COLO668 (cell line): ENCODE results near the gene CAPN2.

Source experiments
- DNase-seq: peaks from one replicate; lab custom pipeline; 2025; ENCODE audit not compliant: unreplicated experiment; lab: John Stamatoyannopoulos, UW

CAPN2 gene

DNA sequence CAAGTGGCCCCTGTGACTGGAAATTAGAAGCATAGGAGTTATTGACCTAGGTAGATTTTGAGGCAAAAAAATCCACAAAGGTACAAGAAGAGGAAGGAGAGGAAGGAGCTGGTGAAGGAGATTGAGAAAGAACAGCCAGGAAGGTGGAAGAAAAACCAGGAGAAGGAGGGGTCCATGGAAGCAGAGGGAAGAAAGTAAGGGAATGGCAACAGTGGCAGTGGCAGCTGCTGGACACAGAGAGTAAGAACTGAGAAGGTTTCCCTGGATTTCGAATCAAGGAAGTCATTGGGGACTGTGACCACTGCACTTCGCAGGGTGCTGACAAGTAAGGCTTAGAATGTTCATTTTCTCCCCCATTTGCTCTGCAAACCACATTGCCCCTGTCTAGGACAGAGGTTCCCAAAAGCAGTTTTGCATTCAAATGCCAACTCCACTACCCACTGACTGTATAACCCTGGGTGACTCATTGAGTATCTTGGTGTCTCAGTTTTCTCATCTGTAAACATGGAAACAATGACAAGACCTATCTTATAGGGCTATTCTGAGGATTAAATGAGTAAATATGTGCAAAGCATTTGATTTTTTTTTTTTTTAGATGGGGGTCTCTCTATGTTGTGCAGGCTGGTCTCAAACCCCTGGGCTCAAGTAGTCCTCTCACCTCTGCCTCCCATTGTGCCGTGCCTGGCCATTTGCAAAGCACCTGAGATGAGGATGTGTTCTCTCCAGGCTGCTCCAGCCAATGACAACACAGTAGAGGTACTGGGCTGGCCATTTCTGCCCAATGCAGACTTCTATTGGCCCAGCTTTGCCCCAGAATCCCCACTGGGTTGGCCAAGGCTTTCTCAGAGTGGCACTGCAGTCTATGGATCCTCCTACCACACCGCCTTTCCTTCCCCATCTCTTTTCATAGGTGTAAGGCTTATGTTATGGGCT is 9.3 kb upstream of the CAPN2 start:
- no peak for DNase-seq

GRCh38 chr1:223703668-223704013 is 8.7 kb upstream of the CAPN2 start:
- no peak for DNase-seq

DNA sequence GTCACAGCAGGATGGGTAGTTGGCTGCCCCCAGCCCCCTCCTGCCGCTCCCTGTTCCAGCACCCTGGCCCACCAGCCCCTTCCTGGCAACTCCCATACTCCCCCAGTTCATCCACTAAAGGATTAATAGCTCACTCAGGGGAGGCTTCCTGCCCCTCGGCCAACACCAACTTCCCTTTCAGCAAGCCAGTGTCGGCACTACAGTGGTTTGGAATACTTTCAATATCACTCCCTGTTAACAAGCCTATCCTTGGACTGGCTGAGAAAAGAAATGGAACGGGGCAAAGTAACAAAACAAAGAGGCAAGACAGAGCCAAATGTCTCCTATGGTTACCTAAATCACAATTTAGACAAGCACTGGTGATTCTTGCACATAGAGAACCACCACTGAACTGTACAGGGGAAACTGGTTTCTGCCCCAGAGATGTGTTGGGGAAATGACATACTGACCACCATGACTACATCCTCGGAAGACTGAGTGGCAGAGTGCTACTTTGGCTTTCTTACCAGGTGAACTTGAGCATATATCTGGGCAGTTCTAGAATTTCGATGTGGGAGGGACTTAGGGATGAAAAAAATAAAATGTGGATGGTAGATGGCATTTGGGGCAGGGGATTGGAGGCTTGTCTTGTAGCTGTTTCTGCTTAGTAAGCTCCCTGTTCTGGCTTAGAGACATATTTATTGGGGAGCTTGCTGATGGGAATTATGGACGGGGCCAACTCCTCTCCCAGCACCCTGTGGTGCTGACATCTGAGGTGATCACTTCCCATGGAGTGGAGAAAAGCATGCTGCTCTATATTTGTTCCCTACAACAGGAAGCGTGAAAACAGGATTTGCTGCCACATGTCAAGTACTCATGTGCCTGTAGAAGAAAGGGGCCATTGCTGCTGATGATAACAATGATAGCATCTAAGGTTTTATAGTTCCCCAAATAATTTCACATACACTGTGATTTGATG is 7.1 kb upstream of the CAPN2 start:
- no peak for DNase-seq

- peak; percentile 40 for DNase-seq
These were observed 6.0 kb upstream of the CAPN2 start for GRCh38 chr1:223706077-223706973.

DNA sequence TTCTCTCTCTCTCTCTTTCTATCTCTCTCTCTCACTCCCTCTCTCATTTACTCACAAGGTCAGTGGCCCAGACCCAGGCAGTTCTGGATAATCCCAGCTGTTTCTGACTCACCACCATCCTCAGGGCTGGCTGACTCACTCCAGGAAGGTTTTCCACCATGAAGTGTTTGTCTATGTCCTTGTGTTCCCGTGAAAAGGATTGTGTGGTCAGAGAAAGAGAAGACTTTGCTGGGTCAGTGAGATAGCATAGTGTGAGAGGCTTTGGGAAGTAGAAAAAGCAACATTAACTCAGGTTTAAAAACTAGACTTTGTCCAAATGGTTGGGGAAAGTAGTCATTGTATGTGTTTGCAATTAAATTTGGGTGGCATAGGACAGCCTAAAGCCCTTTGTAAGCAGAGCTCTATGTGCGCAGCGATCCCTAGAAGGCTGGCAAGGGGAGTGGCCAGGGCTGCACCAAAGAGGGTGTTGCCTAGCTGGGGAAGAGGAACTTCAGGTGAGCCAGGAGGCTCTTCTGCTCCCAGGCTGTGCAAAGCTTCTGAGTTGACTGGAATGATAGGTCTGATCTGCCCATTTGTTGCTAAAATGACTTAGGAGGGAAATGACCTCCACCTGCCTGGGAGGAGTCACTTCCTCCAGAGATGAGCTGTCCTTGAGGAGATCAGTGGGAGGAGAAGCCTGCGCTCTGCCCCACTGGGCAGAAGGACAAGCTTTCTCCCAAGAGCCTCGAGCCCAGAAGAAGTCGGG is 4.9 kb upstream of the CAPN2 start:
- peak; percentile 88 for DNase-seq

DNA sequence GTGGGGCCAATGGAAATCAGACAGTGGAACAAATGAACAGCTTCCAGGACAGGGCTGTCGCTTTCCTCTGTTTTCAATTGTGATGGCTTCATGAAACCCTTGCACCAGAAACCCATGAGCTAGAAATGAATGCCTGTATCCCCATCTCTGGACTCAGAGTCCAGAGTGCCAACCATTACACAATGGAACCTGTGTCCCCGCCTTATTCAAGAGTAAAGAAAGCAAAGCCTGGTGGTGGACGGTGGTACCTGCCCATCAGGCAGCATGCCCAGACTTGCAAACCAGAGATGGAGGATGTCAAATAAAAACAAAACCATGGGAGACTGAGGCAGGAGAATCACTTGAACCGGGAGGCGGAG is 4.4 kb upstream of the CAPN2 start:
- peak; percentile 66 for DNase-seq

- DNase-seq: no peak
These were observed 3.6 kb upstream of the CAPN2 start for GRCh38 chr1:223708651-223709268.

DNA sequence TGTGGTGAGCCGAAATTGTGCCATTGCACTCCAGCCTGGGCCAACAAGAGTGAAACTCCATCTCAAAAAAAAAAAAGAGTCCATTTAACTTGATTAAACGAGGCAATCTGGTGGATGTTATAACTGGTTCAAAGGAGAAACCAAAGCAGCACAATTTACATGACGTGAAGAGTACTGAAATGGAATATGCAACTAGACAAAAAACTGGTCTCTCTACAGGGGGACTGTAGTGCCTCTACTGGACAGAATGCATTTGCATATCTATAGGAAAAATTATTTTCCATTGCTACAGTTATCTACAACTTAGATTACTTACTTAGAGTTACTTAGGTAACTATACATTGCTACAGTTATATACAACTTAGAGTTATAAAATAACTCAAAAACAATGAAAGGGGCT is 2.7 kb upstream of the CAPN2 start:
- DNase-seq: no peak

DNA sequence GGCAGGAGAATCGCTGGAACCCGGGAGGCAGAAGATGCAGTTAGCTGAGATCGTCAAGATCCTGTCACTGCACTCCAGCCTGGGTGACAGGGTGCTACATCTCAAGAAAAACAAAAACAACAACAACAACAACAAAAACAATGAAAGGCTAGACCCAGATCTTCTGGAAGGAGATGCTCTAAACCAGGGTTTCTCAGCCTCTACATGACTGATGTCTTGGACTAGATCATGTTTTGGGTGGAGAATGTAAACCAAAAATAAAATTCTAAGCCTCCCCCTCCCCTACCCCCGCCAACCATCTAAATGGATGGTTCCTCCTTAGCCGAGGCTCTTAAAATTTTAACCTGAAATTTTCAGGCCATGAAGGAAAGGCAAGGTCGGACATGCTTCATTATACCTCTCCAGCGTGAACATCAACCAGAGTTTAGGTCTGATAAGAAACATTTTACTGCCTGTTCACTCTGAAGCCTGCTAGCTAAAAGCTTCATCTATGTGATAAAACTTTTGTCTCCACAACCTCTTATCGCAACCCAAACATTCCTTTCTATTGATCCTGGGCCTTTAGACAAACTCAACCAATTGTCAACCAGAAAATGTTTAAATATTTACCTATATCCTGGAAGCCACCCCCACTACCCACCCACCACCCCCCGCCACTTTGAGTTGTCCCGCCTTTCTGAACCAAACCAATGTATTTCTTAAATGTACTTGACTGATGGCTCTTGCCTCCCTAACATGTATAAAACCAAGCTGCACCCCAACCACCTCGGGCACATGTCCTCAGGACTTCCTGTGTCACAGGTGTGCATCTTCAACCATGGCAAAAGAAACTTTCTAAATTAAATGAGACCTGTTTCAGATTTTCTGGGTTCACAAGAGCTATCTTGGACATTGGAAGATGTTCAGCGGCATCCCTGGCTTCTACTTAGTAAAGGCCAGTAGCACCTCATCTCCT is 1.9 kb upstream of the CAPN2 start:
- DNase-seq: no peak

- DNase-seq: no peak
These were observed 1.2 kb upstream of the CAPN2 start for GRCh38 chr1:223711173-223711572.

GRCh38 chr1:223711747-223712193 is 569 bp upstream of the CAPN2 start:
- DNase-seq: no peak

DNA sequence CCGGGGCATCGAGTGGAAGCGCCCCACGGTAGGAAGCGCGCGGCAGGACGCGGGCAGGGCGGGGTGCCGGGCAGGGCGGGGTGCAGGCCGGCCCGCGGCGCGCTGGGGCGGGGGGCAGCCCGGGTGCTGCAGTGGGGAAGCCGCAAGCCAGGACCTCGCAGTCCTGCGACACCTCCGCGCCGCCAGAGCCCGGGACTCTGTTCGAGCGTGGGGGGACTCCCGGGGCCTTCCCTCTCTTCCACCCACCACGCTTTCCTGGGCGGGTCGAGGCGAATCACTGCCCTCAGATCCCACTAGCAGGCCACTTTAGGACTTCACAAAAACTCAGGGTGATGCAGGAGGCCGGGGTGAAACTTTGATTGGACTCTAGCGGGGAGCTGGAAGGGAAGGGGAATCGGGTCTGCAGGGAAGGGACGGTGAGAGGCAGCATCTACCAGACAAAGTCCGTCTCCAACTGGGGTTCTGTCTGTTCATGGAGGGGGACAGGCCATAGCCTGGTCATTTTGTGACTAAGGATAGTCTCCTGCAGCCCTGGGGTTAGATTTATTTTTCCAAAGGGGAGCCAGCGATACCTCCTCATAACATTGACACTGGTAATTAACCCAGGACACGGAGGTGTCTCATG is 623 bp downstream of the CAPN2 start:
- DNase-seq: peak; percentile 71

DNA sequence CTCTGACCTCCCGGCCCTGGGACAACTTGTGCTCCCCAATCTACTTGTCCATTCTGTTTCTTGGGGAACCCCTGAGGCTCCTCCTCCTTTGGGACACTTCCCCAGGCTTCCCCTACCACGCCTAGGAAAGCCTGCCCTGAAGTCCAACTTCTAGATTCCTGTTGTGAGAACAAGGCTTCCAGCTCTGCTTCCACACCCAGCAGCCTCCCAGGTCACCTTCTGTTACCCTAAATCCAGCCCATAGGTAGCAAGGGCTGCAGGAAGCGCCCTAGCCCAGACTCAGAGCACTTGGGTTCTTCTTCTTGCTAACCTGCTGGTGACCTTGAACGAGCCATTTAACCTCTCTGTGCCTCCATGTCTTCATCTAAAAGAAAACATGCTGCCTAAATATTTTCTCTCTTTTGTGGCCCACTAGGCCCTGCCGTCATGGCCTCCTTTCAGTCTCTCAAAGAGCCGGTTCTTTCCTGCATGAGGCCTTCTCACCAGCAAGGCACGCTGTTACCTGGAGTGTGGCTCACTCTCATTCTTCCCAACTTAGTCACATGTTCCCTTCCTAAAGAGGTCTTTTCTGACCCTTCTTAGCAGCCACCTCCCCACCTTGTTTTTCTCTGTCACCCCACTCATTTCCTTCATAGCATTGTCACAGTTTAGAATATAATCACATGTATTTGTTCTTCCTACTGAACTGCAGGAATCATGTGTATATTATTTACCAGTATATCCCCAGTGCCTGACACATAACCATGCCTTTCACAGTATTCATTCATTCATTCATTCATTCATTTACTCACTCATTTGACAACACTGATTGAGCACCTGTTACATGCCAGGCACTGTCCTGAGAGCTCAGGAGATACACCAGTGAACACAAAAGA is 1.4 kb downstream of the CAPN2 start:
- peak; percentile 42 for DNase-seq

GRCh38 chr1:223714421-223714724 is 2.0 kb downstream of the CAPN2 start:
- no peak for DNase-seq

GRCh38 chr1:223714849-223715603 is 2.7 kb downstream of the CAPN2 start:
- DNase-seq: peak; percentile 50

DNA sequence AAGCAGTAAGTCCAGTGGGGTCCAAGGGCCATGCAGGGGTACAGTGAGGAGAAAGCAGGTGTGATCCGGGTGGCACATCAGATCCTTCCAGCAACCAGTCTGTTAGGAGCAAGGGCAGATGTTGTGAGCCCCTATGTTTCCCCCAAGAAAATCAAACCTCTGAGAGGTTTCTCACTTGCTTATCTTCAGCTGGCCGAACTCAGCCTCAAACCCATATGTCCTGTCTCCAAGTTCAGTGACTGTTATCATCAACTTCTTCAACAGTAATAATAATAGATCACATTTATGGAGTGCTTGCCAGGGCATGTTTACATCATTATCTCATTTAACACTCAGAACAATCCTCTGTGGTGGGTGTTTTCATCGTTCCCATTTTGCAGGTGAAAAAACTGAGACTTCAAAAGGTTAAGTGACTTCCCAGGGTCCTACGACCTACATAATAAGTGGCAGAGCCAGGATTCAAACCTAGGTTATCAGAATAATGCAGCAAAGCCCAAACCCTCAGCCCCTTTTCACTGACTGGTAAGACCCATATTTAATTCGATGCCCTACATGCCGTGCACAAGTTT is 3.3 kb downstream of the CAPN2 start:
- DNase-seq: no peak
